H1 (cell line): ENCODE measurements around the gene ERCC3.

Experiments used
- EZH2 ChIP-seq: fragments of 200-600 bp; sonication (generic); IDR thresholded peaks from 2 replicates; pipeline ENCODE4 v1.7.1; 2012; ENCODE audit warnings: low read depth, mild to moderate bottlenecking, moderate library complexity, low read length, inconsistent platforms; ENCODE audit not compliant: severe bottlenecking
- POLR2A ChIP-seq, 2 experiments: IDR thresholded peaks; 1 replicate in 1 of 2; 2 replicates in 1 of 2; pipeline ENCODE4 v1.6.1; 2011; ENCODE audit warnings: low read depth in 2 of 2, low read length in 2 of 2, mild to moderate bottlenecking in 2 of 2; ENCODE audit errors: control extremely low read depth in 1 of 2
- POLR2AphosphoS5 ChIP-seq: IDR thresholded peaks from 2 replicates; pipeline ENCODE4 v1.6.1; 2011; ENCODE audit warnings: low read depth, low read length
- RAD21 ChIP-seq, 2 experiments: IDR thresholded peaks in 1 of 2; conservative IDR thresholded peaks in 1 of 2; 2 replicates each; pipeline ENCODE4 v1.6.1; 2011; ENCODE audit warnings: low read depth in 2 of 2, low read length in 2 of 2, improper control_type of control experiment in 1 of 2, inconsistent platforms in 1 of 2, mild to moderate bottlenecking in 1 of 2, moderate library complexity in 1 of 2
- SUZ12 ChIP-seq: fragments of 200-600 bp; sonication (generic); IDR thresholded peaks from 2 replicates; pipeline ENCODE4 v1.6.1; 2012; ENCODE audit warnings: mild to moderate bottlenecking, inconsistent platforms, low read length, moderate library complexity, mixed read lengths
- TCF12 ChIP-seq: IDR thresholded peaks from 2 replicates; pipeline ENCODE4 v1.6.1; 2011; ENCODE audit warnings: low read depth, mild to moderate bottlenecking, low read length
- TEAD4 ChIP-seq: IDR thresholded peaks from 2 replicates; pipeline ENCODE4 v1.6.1; 2012; ENCODE audit warnings: low read depth, low read length, inconsistent platforms, mixed read lengths
- USF2 ChIP-seq: IDR thresholded peaks from 2 replicates; pipeline ENCODE4 v1.6.1; 2011; ENCODE audit warnings: low read length, improper control_type of control experiment
- TF ChIP-seq, protein P1 (sequence below), 3 experiments: IDR thresholded peaks; 1 replicate in 2 of 3; 2 replicates in 1 of 3; pipeline versions ENCODE4 v1.5.1 to v1.6.1; 2011; ENCODE audit warnings: low read length in 3 of 3, mild to moderate bottlenecking in 3 of 3, inconsistent platforms in 2 of 3, low read depth in 1 of 3, moderate library complexity in 1 of 3; ENCODE audit not compliant: insufficient read depth in 1 of 3; ENCODE audit errors: control extremely low read depth in 1 of 3

DNA sequence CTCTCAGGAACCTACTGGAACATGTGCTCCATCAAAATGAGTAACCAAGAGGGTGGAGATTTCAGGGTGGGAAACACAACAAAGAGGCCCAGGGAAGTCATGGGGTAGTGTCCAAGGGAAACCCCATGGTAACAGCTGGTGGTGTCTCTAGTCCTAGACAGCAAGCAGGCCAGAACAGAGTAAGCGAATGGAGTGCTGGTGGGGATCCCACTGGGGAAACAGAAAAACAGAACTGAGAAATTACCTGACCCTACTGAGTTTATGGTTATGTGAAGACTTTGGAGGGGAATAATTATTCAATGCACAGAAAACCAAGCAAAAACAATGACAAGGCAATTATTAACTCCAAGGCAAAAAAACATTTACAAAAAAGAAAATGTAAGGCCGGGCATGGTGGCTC lies 16.9 kb downstream of the ERCC3 start:
- TF ChIP-seq POLR2AphosphoS5: no peak
- no peak for TF ChIP-seq POLR2A (IDR thresholded peaks at IDR 0.05; ENCODE audit: control extremely low read depth in 1 of 2, low read depth in 2 of 2, low read length in 2 of 2)
- TF ChIP-seq, protein P1, sequence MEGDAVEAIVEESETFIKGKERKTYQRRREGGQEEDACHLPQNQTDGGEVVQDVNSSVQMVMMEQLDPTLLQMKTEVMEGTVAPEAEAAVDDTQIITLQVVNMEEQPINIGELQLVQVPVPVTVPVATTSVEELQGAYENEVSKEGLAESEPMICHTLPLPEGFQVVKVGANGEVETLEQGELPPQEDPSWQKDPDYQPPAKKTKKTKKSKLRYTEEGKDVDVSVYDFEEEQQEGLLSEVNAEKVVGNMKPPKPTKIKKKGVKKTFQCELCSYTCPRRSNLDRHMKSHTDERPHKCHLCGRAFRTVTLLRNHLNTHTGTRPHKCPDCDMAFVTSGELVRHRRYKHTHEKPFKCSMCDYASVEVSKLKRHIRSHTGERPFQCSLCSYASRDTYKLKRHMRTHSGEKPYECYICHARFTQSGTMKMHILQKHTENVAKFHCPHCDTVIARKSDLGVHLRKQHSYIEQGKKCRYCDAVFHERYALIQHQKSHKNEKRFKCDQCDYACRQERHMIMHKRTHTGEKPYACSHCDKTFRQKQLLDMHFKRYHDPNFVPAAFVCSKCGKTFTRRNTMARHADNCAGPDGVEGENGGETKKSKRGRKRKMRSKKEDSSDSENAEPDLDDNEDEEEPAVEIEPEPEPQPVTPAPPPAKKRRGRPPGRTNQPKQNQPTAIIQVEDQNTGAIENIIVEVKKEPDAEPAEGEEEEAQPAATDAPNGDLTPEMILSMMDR (IDR thresholded peaks at IDR 0.05; ENCODE audit: control extremely low read depth in 1 of 3, insufficient read depth in 1 of 3, low read depth in 1 of 3, low read length in 3 of 3): no peak
- TF ChIP-seq TEAD4: no peak
- TF ChIP-seq SUZ12: no peak
- TF ChIP-seq RAD21 (IDR thresholded peaks at IDR 0.05 in 1 of 2, conservative IDR thresholded peaks at IDR 0.05 in 1 of 2; ENCODE audit: low read depth in 2 of 2, low read length in 2 of 2): no peak
- TF ChIP-seq EZH2: no peak
- no peak for TF ChIP-seq USF2
- TF ChIP-seq TCF12: no peak
